HG02840 (cell line): ENCODE data around the gene COL6A5.

ENCODE experiments used
- ATAC-seq: cut with Tn5 transposase; IDR thresholded peaks from one replicate; pipeline ENCODE4 v1.9.1; 2021; ENCODE audit warnings: mild to moderate bottlenecking, moderate library complexity, moderate number of reproducible peaks; ENCODE audit not compliant: unreplicated experiment, low FRiP score

The COL6A5 gene

GRCh38 chr3:130515755-130516154 is 170.3 kb downstream of the COL6A5 start:
- ATAC-seq, result no peak

- no peak for ATAC-seq
Measured at GRCh38 chr3:130516645-130517512, 171.4 kb downstream of the COL6A5 start, which contains the start of gene COL6A6. Gene COL6A6 (plus strand): TSS chr3:130517177. CDS start chr3:130560365, 43,188 bp downstream.

- no peak for ATAC-seq
Measured at GRCh38 chr3:130517602-130518001, 172.1 kb downstream of the COL6A5 start.

- no peak for ATAC-seq
Measured at GRCh38 chr3:130519754-130520153, 174.3 kb downstream of the COL6A5 start.

DNA sequence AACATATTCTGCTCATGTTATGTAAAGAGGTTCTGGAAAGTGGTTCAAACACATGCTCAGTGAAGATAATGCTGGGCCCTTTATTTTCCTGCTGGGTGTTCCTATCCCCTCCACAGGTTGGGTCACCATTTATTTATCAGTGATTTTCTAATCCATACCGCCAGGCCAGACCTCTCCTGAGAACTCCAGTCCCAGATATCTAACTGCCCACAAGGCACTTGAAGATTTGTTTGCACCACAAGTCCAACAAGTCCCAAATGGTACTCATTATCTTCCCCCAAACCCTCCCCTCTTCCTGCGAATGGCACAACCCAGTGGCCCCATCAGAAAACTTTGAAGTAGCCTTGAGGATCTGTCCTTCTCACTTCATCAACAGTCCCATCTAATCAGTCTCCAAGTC is 176.9 kb downstream of the COL6A5 start:
- ATAC-seq, result no peak

DNA sequence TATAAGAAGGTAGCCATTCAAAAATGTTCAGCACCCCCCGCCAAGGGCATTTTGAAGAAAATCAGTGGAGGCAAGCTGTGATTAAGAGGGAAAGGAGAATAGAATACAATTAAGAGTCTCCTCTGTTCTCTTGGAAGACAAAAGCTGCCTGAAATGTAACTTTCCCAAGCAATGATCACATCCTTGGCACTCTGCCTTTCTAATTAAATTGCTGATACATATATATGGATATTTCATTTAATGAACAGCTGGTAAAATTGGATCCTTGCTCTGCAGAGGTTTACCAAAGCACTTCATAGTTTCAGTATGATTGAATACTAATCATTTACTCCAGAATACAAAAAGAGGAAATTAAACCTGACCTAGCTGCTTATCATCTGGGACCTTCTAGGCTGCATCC is 182.0 kb downstream of the COL6A5 start:
- ATAC-seq, result no peak

GRCh38 chr3:130528120-130528519 is 182.6 kb downstream of the COL6A5 start:
- no peak for ATAC-seq

DNA sequence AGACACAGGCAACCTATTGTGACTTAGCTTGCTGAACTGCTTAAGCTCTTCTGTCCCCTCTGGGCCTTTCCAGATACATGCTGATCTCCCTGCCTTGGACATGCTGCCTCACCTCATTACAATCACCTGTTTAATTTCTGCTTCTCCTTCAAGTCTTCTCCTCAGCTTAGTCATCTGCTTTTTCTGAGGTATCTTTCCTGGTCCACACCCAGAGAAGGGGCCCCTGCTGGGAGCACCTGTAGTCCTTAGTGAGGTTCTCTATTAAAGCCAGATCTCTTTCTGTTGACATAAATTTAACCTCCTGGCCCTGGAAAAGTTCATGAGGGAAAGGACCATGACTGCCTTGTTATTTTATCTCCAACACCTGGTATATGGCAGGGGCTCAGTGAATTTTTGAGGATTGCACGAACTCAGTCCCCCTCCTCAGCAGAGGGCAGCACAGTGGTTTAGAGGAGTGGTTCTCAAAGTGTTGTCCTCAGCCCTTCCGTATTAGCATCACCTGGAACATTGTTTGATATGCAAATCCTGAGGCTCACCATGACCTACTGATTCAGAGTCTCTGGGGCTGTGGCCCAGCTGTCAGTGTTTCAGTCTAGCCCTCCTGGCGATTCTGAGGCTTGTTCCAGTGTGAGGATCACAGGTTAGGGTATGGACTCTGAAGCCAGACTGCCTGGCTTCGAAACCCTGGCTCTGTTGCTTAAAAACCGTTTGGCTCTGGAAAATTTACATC is 184.2 kb downstream of the COL6A5 start:
- no peak for ATAC-seq

DNA sequence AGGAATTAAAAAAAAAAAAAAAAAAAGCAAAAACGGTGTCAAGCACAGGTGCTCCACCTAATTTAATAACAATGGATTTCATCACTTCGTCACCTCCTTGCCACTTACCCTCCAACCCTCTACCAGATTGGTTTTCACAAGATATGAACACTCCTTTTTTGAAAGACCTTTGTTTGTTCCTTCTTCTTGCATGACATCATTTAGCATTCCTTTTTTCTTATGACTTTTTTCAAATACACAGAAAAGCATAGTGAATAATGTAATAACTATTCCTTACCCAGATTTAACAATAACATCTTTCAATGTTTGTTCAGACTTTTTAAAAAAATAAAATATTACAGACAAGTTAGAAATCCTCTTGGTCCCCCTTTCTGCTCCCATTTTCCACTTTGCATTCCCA is 187.8 kb downstream of the COL6A5 start:
- no peak for ATAC-seq
